ENCODE measurements around the gene HEG1. TPM values are rescaled to one million over a fixed set of nuclear protein-coding genes. Genes with fewer than 3 reads are reported as not detected.

HEG1 gene
- total RNA-seq, 3 donors from 2014 or later (not counting 1 experiment from before 2014, with no cell fraction given), result 52.1 to 83.5 (median 68.1) TPM

GRCh38 chr3:124966521-124967445 lies 89.0 kb downstream of the HEG1 start:
- no peak overlapping the region for H3K4me3 ChIP-seq (ENCODE audit: low read length)
- DNase-seq (no peak), ATAC-seq (no peak)
- peak overlapping the region in 1 of 2 donors; percentile 14 for H3K27ac Mint-ChIP-seq
- no peaks in the 10 kb centered on the region for H3K4me1 ChIP-seq (ENCODE audit: control insufficient read depth, insufficient read depth, low read length)
- H3K9me3 Mint-ChIP-seq, result no peaks in the 10 kb centered on the region
- H3K4me3 Mint-ChIP-seq, result no peak overlapping the region
- no peak overlapping the region for H3K27ac ChIP-seq (ENCODE audit: low read length)
- peaks cover 37% of the 10 kb centered on the region for H3K36me3 ChIP-seq (ENCODE audit: control insufficient read depth, insufficient read depth, low read length)
- no peaks in the 10 kb centered on the region for H3K27me3 ChIP-seq (ENCODE audit: control insufficient read depth, insufficient read depth, low read length)
- no peaks in the 10 kb centered on the region for H3K27me3 Mint-ChIP-seq (ENCODE audit: low read depth in 2 of 2)
- intact Hi-C loops (cut with micrococcal nuclease), result no loop called here
- peaks cover 11% of the 10 kb centered on the region for H3K36me3 Mint-ChIP-seq
- H3K4me1 Mint-ChIP-seq, result peaks cover 0 to 8% of the 10 kb centered on the region in 2 donors
- 58% methylated on average over 7 of the region's 7 CpGs for WGBS (ENCODE audit: insufficient coverage)
- TF ChIP-seq CTCF (IDR thresholded peaks at IDR 0.05), result no peak
- no peaks in the 10 kb centered on the region for H3K9me3 ChIP-seq (ENCODE audit: control insufficient read depth, insufficient read depth, low read length)

DNA sequence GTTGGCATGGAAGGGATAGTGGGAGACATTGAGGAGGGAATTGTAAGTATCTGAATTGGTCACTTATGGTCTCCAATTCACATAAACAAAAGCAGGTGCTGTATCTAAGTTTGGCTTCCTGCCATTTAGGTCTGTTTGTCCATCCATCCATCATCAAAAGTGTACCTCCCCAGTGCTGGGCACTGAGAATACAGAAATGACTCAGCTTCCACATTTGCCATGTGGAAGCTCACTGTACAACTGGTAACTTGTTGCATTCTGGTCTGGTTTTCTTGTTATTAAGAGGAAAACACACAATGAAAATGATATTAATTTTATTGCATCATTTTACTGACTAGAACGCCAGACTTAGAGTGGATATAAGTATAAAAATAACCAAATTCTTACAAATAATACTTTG lies 90.4 kb downstream of the HEG1 start:
- no peak for TF ChIP-seq CTCF (IDR thresholded peaks at IDR 0.05)
- H3K27ac Mint-ChIP-seq, result peak overlapping the region in 1 of 2 donors; percentile 13
- no peaks in the 10 kb centered on the region for H3K9me3 Mint-ChIP-seq
- peaks cover 8% of the 10 kb centered on the region for H3K36me3 Mint-ChIP-seq
- WGBS (ENCODE audit: insufficient coverage), result no CpG with 5 or more reads among the region's 1 CpG
- intact Hi-C loops (cut with micrococcal nuclease), result no loop called here
- no peak overlapping the region for H3K4me3 Mint-ChIP-seq
- H3K4me3 ChIP-seq (ENCODE audit: low read length), result no peak overlapping the region
- H3K27me3 Mint-ChIP-seq (ENCODE audit: low read depth in 2 of 2), result no peaks in the 10 kb centered on the region
- ATAC-seq (no peak), DNase-seq (no peak)
- H3K4me1 ChIP-seq (ENCODE audit: control insufficient read depth, insufficient read depth, low read length), result no peaks in the 10 kb centered on the region
- H3K27me3 ChIP-seq (ENCODE audit: control insufficient read depth, insufficient read depth, low read length), result no peaks in the 10 kb centered on the region
- peaks cover 0 to 8% of the 10 kb centered on the region in 2 donors for H3K4me1 Mint-ChIP-seq
- no peak overlapping the region for H3K27ac ChIP-seq (ENCODE audit: low read length)
- peaks cover 27% of the 10 kb centered on the region for H3K36me3 ChIP-seq (ENCODE audit: control insufficient read depth, insufficient read depth, low read length)
- H3K9me3 ChIP-seq (ENCODE audit: control insufficient read depth, insufficient read depth, low read length), result no peaks in the 10 kb centered on the region

GRCh38 chr3:124964387-124964786 lies 91.4 kb downstream of the HEG1 start:
- Histone ChIP-seq H3K9me3 (ENCODE audit: control insufficient read depth, insufficient read depth, low read length) (no peaks in the 10 kb centered on the region), H3K27me3 (ENCODE audit: control insufficient read depth, insufficient read depth, low read length) (no peaks in the 10 kb centered on the region), H3K36me3 (ENCODE audit: control insufficient read depth, insufficient read depth, low read length) (peaks cover 17% of the 10 kb centered on the region), H3K4me1 (ENCODE audit: control insufficient read depth, insufficient read depth, low read length) (no peaks in the 10 kb centered on the region), H3K27ac (ENCODE audit: low read length) (no peak overlapping the region), H3K4me3 (ENCODE audit: low read length) (no peak overlapping the region)
- 83% methylated on average over 2 of the region's 4 CpGs for WGBS (ENCODE audit: insufficient coverage)
- Mint-ChIP-seq H3K9me3 (no peaks in the 10 kb centered on the region), H3K27me3 (ENCODE audit: low read depth in 2 of 2) (no peaks in the 10 kb centered on the region), H3K27ac (peak overlapping the region in 1 of 2 donors; percentile 5), H3K4me3 (no peak overlapping the region), H3K4me1 (peaks cover 0 to 8% of the 10 kb centered on the region in 2 donors), H3K36me3 (no peaks in the 10 kb centered on the region)
- no peak for DNase-seq
- no peak for TF ChIP-seq CTCF (IDR thresholded peaks at IDR 0.05)
- ATAC-seq, result no peak
- intact Hi-C loops (cut with micrococcal nuclease), result no loop called here

All from natural killer cell (primary cell).